Measurements from ENCODE around the gene ACSF3.
"Not testable (repeated sequence)": the region's sequence is repeated elsewhere in the genome, so short reads cannot be mapped to it uniquely, and the experiment has no call there.

The ACSF3 gene

GRCh38 chr16:89055894-89056555 lies 37.6 kb upstream of the ACSF3 start:
- no peak for DNase-seq

- no peak for DNase-seq
Measured at GRCh38 chr16:89056592-89056991, 37.1 kb upstream of the ACSF3 start.

GRCh38 chr16:89057738-89058137 lies 35.9 kb upstream of the ACSF3 start:
- no peak for DNase-seq

GRCh38 chr16:89058812-89059211 lies 34.8 kb upstream of the ACSF3 start:
- no peak for DNase-seq

GRCh38 chr16:89060207-89060794 lies 33.4 kb upstream of the ACSF3 start:
- DNase-seq: no peak

GRCh38 chr16:89061086-89061485 lies 32.6 kb upstream of the ACSF3 start:
- DNase-seq: no peak

GRCh38 chr16:89061590-89062380 lies 31.9 kb upstream of the ACSF3 start:
- no peak for DNase-seq

- no peak for DNase-seq
Measured at GRCh38 chr16:89062389-89063345, 31.0 kb upstream of the ACSF3 start.

- DNase-seq: no peak
Measured at GRCh38 chr16:89063768-89064320, 29.8 kb upstream of the ACSF3 start.

- no peak for DNase-seq
Measured at GRCh38 chr16:89064606-89065457, 28.8 kb upstream of the ACSF3 start.

GRCh38 chr16:89065458-89065822 lies 28.2 kb upstream of the ACSF3 start:
- DNase-seq: no peak

- DNase-seq: no peak
Measured at GRCh38 chr16:89066721-89067120, 26.9 kb upstream of the ACSF3 start.

GRCh38 chr16:89067677-89068443 lies 25.8 kb upstream of the ACSF3 start:
- DNase-seq: no peak

- not testable (repeated sequence) for DNase-seq
Measured at GRCh38 chr16:89068814-89069616, 24.6 kb upstream of the ACSF3 start.

- no peak for DNase-seq
Measured at GRCh38 chr16:89069920-89070319, 23.7 kb upstream of the ACSF3 start.

GRCh38 chr16:89070590-89070989 lies 23.1 kb upstream of the ACSF3 start:
- no peak for DNase-seq

GRCh38 chr16:89071686-89072547 lies 21.7 kb upstream of the ACSF3 start:
- no peak for DNase-seq

- DNase-seq: no peak
Measured at GRCh38 chr16:89072548-89073130, 21.0 kb upstream of the ACSF3 start.

All from SW 1271 (cell line).